ENCODE results near the gene SDHAF4. TPM values are rescaled to one million over a fixed set of nuclear protein-coding genes. Genes with fewer than 3 reads are reported as not detected.

Gene SDHAF4
- total RNA-seq, 4 donors from 2014 or later: 5.1 to 9.3 (median 8.4) TPM

DNA sequence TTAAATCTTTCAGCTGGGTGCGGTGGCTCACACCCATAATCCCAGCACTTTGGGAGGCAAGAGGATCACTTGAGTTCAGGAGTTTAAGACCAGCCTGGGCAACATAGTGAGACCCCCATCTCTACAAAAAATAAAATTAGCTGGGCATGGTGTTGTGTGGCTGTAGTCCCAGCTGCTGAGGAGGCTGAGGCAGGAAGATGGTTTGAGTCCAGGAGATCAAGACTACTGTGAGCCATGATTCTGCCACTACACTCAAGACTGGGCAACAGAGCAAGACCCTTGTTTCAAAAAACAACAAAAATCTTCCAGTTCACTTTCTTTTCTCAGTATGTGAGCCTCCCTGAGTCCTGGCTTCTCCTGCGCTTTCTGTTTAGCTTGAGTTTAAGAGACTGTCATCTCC lies 7.9 kb downstream of the SDHAF4 start:
- no peak overlapping the region for H3K4me3 ChIP-seq (ENCODE audit: low read depth, poor library complexity, severe bottlenecking)
- 91 to 96% methylated on average over 2 of the region's 2 CpGs for WGBS, 2 donors
- intact Hi-C loops (cut with DNase I; ENCODE audit: low total_unique reads): no loop called here
- TF ChIP-seq POLR2A (IDR thresholded peaks at IDR 0.05): no peak
- TF ChIP-seq, protein P1, sequence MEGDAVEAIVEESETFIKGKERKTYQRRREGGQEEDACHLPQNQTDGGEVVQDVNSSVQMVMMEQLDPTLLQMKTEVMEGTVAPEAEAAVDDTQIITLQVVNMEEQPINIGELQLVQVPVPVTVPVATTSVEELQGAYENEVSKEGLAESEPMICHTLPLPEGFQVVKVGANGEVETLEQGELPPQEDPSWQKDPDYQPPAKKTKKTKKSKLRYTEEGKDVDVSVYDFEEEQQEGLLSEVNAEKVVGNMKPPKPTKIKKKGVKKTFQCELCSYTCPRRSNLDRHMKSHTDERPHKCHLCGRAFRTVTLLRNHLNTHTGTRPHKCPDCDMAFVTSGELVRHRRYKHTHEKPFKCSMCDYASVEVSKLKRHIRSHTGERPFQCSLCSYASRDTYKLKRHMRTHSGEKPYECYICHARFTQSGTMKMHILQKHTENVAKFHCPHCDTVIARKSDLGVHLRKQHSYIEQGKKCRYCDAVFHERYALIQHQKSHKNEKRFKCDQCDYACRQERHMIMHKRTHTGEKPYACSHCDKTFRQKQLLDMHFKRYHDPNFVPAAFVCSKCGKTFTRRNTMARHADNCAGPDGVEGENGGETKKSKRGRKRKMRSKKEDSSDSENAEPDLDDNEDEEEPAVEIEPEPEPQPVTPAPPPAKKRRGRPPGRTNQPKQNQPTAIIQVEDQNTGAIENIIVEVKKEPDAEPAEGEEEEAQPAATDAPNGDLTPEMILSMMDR (IDR thresholded peaks at IDR 0.05): no peak
- DNase-seq (ENCODE audit: low spot score in 2 of 2): no peak

GRCh38 chr6:70575899-70576495 lies 9.3 kb downstream of the SDHAF4 start:
- no peak for DNase-seq (ENCODE audit: low spot score in 2 of 2)
- 54 to 56% methylated on average over 7 of the region's 7 CpGs for WGBS, 2 donors
- intact Hi-C loops (cut with DNase I; ENCODE audit: low total_unique reads): no loop called here

DNA sequence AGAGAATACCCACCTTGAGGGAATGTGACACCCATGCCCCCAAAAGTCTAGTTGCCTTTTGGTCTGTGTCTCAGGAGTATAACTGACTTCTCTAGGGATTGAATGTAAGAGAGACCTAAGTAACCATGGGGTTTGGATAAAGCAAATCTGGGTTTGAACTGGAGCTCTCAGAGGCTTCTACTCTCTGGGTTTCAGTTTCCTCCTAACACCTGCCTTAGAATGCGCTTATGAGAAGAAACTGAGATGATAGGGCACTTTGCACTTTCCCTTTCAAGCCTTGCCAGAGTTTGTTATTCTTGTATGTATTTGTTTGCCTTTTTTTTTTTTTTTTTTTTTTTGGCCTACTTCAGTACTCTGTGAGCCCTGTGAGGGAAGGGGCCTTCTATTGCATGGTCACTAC lies 19.4 kb downstream of the SDHAF4 start:
- TF ChIP-seq POLR2A (IDR thresholded peaks at IDR 0.05): no peak
- TF ChIP-seq, protein P1 (IDR thresholded peaks at IDR 0.05): no peak
- DNase-seq (ENCODE audit: low spot score in 2 of 2): no peak
- H3K4me3 ChIP-seq (ENCODE audit: low read depth, poor library complexity, severe bottlenecking): no peak overlapping the region
- intact Hi-C loops (cut with DNase I; ENCODE audit: low total_unique reads): no loop called here
- 94 to 96% methylated on average over 1 of the region's 1 CpG for whole genome bisulfite sequencing, 2 donors

More at GRCh38 chr6:70575899-70576495, 9.3 kb downstream of the SDHAF4 start:
- TF ChIP-seq POLR2A (IDR thresholded peaks at IDR 0.05): no peak
- TF ChIP-seq, protein P1 (IDR thresholded peaks at IDR 0.05): no peak
- no peak overlapping the region for H3K4me3 ChIP-seq (ENCODE audit: low read depth, poor library complexity, severe bottlenecking)

DNA sequence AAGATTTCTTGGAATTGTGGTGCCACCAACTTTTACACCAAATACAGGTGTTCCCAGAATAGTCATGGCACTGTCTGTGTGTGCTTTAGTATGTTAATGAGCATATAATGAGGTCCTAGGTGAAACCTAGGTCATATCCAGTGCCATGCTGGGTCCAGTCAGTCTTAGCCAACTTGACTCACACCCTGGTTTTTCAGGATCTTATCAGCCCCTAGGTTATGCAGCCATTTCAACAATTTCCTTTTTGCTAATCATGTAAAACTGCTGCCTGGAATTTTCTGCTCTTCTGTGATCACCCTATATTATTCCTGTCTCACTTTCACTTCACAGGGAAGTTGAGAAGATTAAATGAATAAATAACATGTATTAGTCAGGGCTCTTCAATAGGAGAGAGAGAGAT lies 23.7 kb downstream of the SDHAF4 start:
- no peak for DNase-seq (ENCODE audit: low spot score in 2 of 2)
- intact Hi-C loops (cut with DNase I; ENCODE audit: low total_unique reads): no loop called here
- no peak for TF ChIP-seq POLR2A (IDR thresholded peaks at IDR 0.05)
- TF ChIP-seq, protein P1 (IDR thresholded peaks at IDR 0.05): no peak
- no peak overlapping the region for H3K4me3 ChIP-seq (ENCODE audit: low read depth, poor library complexity, severe bottlenecking)

GRCh38 chr6:70592391-70593117 lies 25.8 kb downstream of the SDHAF4 start:
- no peak overlapping the region for H3K4me3 ChIP-seq (ENCODE audit: low read depth, poor library complexity, severe bottlenecking)
- 77 to 84% methylated on average over 5 of the region's 5 CpGs for WGBS, 2 donors
- TF ChIP-seq, protein P1 (IDR thresholded peaks at IDR 0.05): no peak
- TF ChIP-seq POLR2A (IDR thresholded peaks at IDR 0.05): no peak
- intact Hi-C loops (cut with DNase I; ENCODE audit: low total_unique reads): no loop called here
- no peak for DNase-seq (ENCODE audit: low spot score in 2 of 2)

Data from lower leg skin (tissue), 4 donors.